K562 treated with DMSO at 1 percent for 12 hours (cell line): ENCODE results near the gene SLC5A2. TPM values are rescaled to one million over a fixed set of nuclear protein-coding genes. Genes with fewer than 3 reads are reported as not detected.

Experiments
- total RNA-seq: library from RNA; unstranded; fragments of 300-600 nt; gene quantifications from 2 replicates; pipeline ENCODE4 v1.2.3, GENCODE V29; 2022; ENCODE audit not compliant: insufficient read depth

The SLC5A2 gene
- total RNA-seq: 2.7 and 3.6 TPM in 2 replicates

GRCh38 chr16:31483081-31483480, at the start of gene SLC5A2:
SLC5A2 (plus strand) TSS chr16:31483123; CDS start chr16:31483137, 14 bp downstream.

GRCh38 chr16:31458844-31459686, 23.9 kb upstream of the SLC5A2 start, which contains the start of gene ARMC5:
ARMC5 (plus strand) TSS chr16:31459501; CDS start chr16:31459525, 24 bp downstream.

GRCh38 chr16:31471875-31472708, 10.8 kb upstream of the SLC5A2 start, which contains the start of gene TGFB1I1:
TGFB1I1 (plus strand) TSS chr16:31472152; CDS start chr16:31472189, 37 bp downstream.

GRCh38 chr16:31507929-31508705, 25.2 kb downstream of the SLC5A2 start, which contains the start of gene RUSF1:
RUSF1 (minus strand) TSS chr16:31508391; CDS start chr16:31508373, 18 bp downstream.

GRCh38 chr16:31527734-31528274, 44.9 kb downstream of the SLC5A2 start, which contains the start of gene AHSP:
AHSP (plus strand) TSS chr16:31527900; CDS start chr16:31528140, 240 bp downstream.

Other genes with a start within 250 kb of the SLC5A2 start
- gene ITGAM, start 223.1 kb upstream of the SLC5A2 start, total RNA-seq: 1.9 and 5.0 TPM in 2 replicates
- gene ITGAX, start 127.9 kb upstream of the SLC5A2 start, total RNA-seq: 0.16 and 0.20 TPM in 2 replicates
- not detected in 2 replicates for gene ITGAD, start 89.8 kb upstream of the SLC5A2 start, total RNA-seq
- not detected in 2 replicates for gene COX6A2, start 54.8 kb upstream of the SLC5A2 start, total RNA-seq
- 0.63 TPM in 1 of 2 replicates, not detected in the other for gene ZNF843, start 40.3 kb upstream of the SLC5A2 start, total RNA-seq
- 16.5 and 23.5 TPM in 2 replicates for gene ARMC5, start 23.6 kb upstream of the SLC5A2 start, total RNA-seq
- gene TGFB1I1, start 11.0 kb upstream of the SLC5A2 start, total RNA-seq: 0.98 and 1.8 TPM in 2 replicates
- gene RUSF1, start 25.3 kb downstream of the SLC5A2 start, total RNA-seq: 37.2 and 65.5 TPM in 2 replicates
- gene AHSP, start 44.8 kb downstream of the SLC5A2 start, total RNA-seq: 4.9 and 16.0 TPM in 2 replicates